Measurements from ENCODE around the gene FAM174B.

The FAM174B gene

GRCh38 chr15:92611995-92612745, 43.4 kb downstream of the FAM174B start:
- no peaks in the 10 kb centered on the region for H3K36me3 ChIP-seq (ENCODE audit: low read length)
- no peak overlapping the region for H3K9ac ChIP-seq (ENCODE audit: low read length)
- H3K9me3 ChIP-seq (ENCODE audit: insufficient read depth, low read length) = no peaks in the 10 kb centered on the region
- TF ChIP-seq, protein P1, sequence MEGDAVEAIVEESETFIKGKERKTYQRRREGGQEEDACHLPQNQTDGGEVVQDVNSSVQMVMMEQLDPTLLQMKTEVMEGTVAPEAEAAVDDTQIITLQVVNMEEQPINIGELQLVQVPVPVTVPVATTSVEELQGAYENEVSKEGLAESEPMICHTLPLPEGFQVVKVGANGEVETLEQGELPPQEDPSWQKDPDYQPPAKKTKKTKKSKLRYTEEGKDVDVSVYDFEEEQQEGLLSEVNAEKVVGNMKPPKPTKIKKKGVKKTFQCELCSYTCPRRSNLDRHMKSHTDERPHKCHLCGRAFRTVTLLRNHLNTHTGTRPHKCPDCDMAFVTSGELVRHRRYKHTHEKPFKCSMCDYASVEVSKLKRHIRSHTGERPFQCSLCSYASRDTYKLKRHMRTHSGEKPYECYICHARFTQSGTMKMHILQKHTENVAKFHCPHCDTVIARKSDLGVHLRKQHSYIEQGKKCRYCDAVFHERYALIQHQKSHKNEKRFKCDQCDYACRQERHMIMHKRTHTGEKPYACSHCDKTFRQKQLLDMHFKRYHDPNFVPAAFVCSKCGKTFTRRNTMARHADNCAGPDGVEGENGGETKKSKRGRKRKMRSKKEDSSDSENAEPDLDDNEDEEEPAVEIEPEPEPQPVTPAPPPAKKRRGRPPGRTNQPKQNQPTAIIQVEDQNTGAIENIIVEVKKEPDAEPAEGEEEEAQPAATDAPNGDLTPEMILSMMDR (IDR thresholded peaks at IDR 0.05; ENCODE audit: insufficient read depth, low read length, poor library complexity, severe bottlenecking) = no peak
- TF ChIP-seq EZH2phosphoT487 (conservative IDR thresholded peaks at IDR 0.05; ENCODE audit: low read length) = no peak
- no peak overlapping the region for H3K4me3 ChIP-seq (ENCODE audit: insufficient read depth, low read length, poor library complexity, severe bottlenecking)
- no peak overlapping the region for H3K27ac ChIP-seq (ENCODE audit: low read depth, low read length)
- H3K4me2 ChIP-seq (ENCODE audit: low read depth, low read length, poor library complexity, severe bottlenecking) = no peak overlapping the region
- no peaks in the 10 kb centered on the region for H3K27me3 ChIP-seq (ENCODE audit: low read length)
- no peaks in the 10 kb centered on the region for H4K20me1 ChIP-seq (ENCODE audit: low read depth, low read length)
- no peaks in the 10 kb centered on the region for H3F3A ChIP-seq (ENCODE audit: insufficient read depth)
- no peaks in the 10 kb centered on the region for H3K79me2 ChIP-seq (ENCODE audit: insufficient read depth, low read length)
- no peak overlapping the region for H2AFZ ChIP-seq (ENCODE audit: low read depth, low read length, severe bottlenecking)
- H3K9me2 ChIP-seq (replicated peaks; ENCODE audit: insufficient read depth, low read length) = no peaks in the 10 kb centered on the region

- no peak for TF ChIP-seq EZH2phosphoT487 (conservative IDR thresholded peaks at IDR 0.05; ENCODE audit: low read length)
- TF ChIP-seq, protein P1 (IDR thresholded peaks at IDR 0.05; ENCODE audit: insufficient read depth, low read length, poor library complexity, severe bottlenecking) = no peak
- H3K4me2 ChIP-seq (ENCODE audit: low read depth, low read length, poor library complexity, severe bottlenecking) = no peak overlapping the region
- H3K4me3 ChIP-seq (ENCODE audit: insufficient read depth, low read length, poor library complexity, severe bottlenecking) = no peak overlapping the region
- no peak overlapping the region for H3K27ac ChIP-seq (ENCODE audit: low read depth, low read length)
- H3F3A ChIP-seq (ENCODE audit: insufficient read depth) = no peaks in the 10 kb centered on the region
- H3K9me3 ChIP-seq (ENCODE audit: insufficient read depth, low read length) = no peaks in the 10 kb centered on the region
- H4K20me1 ChIP-seq (ENCODE audit: low read depth, low read length) = no peaks in the 10 kb centered on the region
- no peaks in the 10 kb centered on the region for H3K9me2 ChIP-seq (replicated peaks; ENCODE audit: insufficient read depth, low read length)
- no peaks in the 10 kb centered on the region for H3K79me2 ChIP-seq (ENCODE audit: insufficient read depth, low read length)
- H2AFZ ChIP-seq (ENCODE audit: low read depth, low read length, severe bottlenecking) = no peak overlapping the region
- no peak overlapping the region for H3K9ac ChIP-seq (ENCODE audit: low read length)
- H3K27me3 ChIP-seq (ENCODE audit: low read length) = no peaks in the 10 kb centered on the region
- H3K36me3 ChIP-seq (ENCODE audit: low read length) = no peaks in the 10 kb centered on the region
These were observed 44.4 kb downstream of the FAM174B start for GRCh38 chr15:92611150-92611549.

DNA sequence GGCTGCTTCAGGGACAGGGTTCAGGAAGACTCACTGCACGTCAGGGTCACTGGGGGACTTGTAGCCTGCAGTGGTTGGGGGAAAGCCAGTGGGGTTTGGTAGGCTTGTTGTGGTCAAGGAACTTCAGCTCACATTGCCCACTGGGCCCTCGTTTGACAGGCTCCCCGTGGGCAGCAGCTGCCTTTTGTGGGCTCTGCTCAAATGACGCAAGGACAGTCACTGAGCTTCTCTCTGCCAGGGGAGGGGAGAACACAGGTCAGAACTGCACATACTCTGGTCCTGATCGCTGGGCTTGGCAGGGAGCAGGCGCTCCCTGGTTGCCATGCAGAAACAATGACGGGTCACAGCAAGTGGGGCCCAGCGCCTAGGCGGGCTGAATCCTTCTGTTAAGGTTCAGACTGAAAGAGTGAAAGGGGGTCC, 45.5 kb downstream of the FAM174B start:
- Histone ChIP-seq H3K36me3 (ENCODE audit: low read length) (no peaks in the 10 kb centered on the region), H3F3A (ENCODE audit: insufficient read depth) (no peaks in the 10 kb centered on the region), H3K4me3 (ENCODE audit: insufficient read depth, low read length, poor library complexity, severe bottlenecking) (no peak overlapping the region), H3K9me2 (replicated peaks; ENCODE audit: insufficient read depth, low read length) (no peaks in the 10 kb centered on the region), H3K79me2 (ENCODE audit: insufficient read depth, low read length) (no peaks in the 10 kb centered on the region), H3K9ac (ENCODE audit: low read length) (no peak overlapping the region), H3K4me2 (ENCODE audit: low read depth, low read length, poor library complexity, severe bottlenecking) (no peak overlapping the region), H3K27ac (ENCODE audit: low read depth, low read length) (no peak overlapping the region), H3K9me3 (ENCODE audit: insufficient read depth, low read length) (no peaks in the 10 kb centered on the region), H2AFZ (ENCODE audit: low read depth, low read length, severe bottlenecking) (no peak overlapping the region), H4K20me1 (ENCODE audit: low read depth, low read length) (no peaks in the 10 kb centered on the region), H3K27me3 (ENCODE audit: low read length) (no peaks in the 10 kb centered on the region)
- TF ChIP-seq, protein P1 (IDR thresholded peaks at IDR 0.05; ENCODE audit: insufficient read depth, low read length, poor library complexity, severe bottlenecking) = no peak
- TF ChIP-seq EZH2phosphoT487 (conservative IDR thresholded peaks at IDR 0.05; ENCODE audit: low read length) = no peak

Measured in SU-DHL-6 (cell line).